B cell (primary cell): ENCODE results near the gene RIBC2. TPM values are rescaled to one million over a fixed set of nuclear protein-coding genes. Genes with fewer than 3 reads are reported as not detected.
"Not testable (repeated sequence)": the region's sequence is repeated elsewhere in the genome, so short reads cannot be mapped to it uniquely, and the experiment has no call there.

ENCODE experiments used
- ATAC-seq: fragments of 200-7000 bp; cut with Tn5 transposase; one replicate; pipeline ENCODE4 v1.10.0; 2021; ENCODE audit warnings: low read depth, mild to moderate bottlenecking, moderate number of reproducible peaks, moderate library complexity
- CTCF ChIA-PET: fragments of 350-600 bp; sonication (Branson Sonifier 250); formaldehyde crosslinking; loops from one replicate; lab custom pipeline; 2021; ENCODE audit warnings: antibody characterized with exemption, inconsistent platforms; lab: Charles Lee
- POLR2A ChIA-PET: fragments of 350-600 bp; sonication (Branson Sonifier 250); formaldehyde crosslinking; loops from one replicate; lab custom pipeline; 2021; ENCODE audit warnings: antibody characterized with exemption; lab: Charles Lee
- DNase-seq: peaks from one replicate; pipeline ENCODE4 v3.0.0; 2013
- H2AFZ ChIP-seq: 2 replicates; pipeline ENCODE4 v1.6.1; 2012; ENCODE audit warnings: mild to moderate bottlenecking, low read depth, low read length; ENCODE audit not compliant: insufficient read depth, poor library complexity, severe bottlenecking
- H3K27ac ChIP-seq, 2 donors: 1 replicate in 1 of 2; 2 replicates in 1 of 2; pipeline ENCODE4 v1.5.1; 2012 to 2013; ENCODE audit warnings: low read length in 2 of 2, mild to moderate bottlenecking in 2 of 2, moderate library complexity in 1 of 2
- H3K27me3 ChIP-seq, 4 experiments: fragments of 200-600 bp in 1 of 4; sonication (generic) in 1 of 4; replicated peaks in 1 of 4; 1 replicate in 2 of 4; 2 replicates in 2 of 4; pipeline versions ENCODE4 v1.6.1 to v1.7.0; 2013 to 2016; ENCODE audit warnings: low read length in 3 of 4, mild to moderate bottlenecking in 2 of 4, mixed read lengths in 1 of 4, moderate library complexity in 1 of 4; ENCODE audit not compliant: insufficient read depth in 4 of 4, control insufficient read depth in 3 of 4; ENCODE audit errors: control extremely low read depth in 1 of 4
- H3K36me3 ChIP-seq, 2 experiments: replicated peaks in 1 of 2; 1 replicate in 1 of 2; 2 replicates in 1 of 2; pipeline versions ENCODE4 v1.6.1 to v1.7.1; 2013; ENCODE audit warnings: low read length in 1 of 2; ENCODE audit not compliant: insufficient read depth in 2 of 2, control insufficient read depth in 1 of 2; ENCODE audit errors: control extremely low read depth in 1 of 2, extremely low read depth in 1 of 2
- H3K4me1 ChIP-seq, 2 donors: fragments of 200-600 bp in 1 of 2; sonication (generic) in 1 of 2; 1 replicate in 1 of 2; 2 replicates in 1 of 2; pipeline versions ENCODE4 v1.5.1 to v1.6.1; 2013 to 2017; ENCODE audit warnings: low read length in 2 of 2; ENCODE audit not compliant: control insufficient read depth in 2 of 2, insufficient read depth in 2 of 2
- H3K4me2 ChIP-seq: replicated peaks from 2 replicates; pipeline ENCODE3; 2012; ENCODE audit warnings: mild to moderate bottlenecking, low read depth, low read length; ENCODE audit not compliant: poor library complexity, severe bottlenecking
- H3K4me3 ChIP-seq, 5 experiments: fragments of 200-600 bp in 1 of 5; sonication (generic) in 1 of 5; 1 replicate in 3 of 5; 2 replicates in 2 of 5; pipeline versions ENCODE4 v1.5.1 to v1.7.0; 2011 to 2016; ENCODE audit warnings: low read length in 4 of 5, mild to moderate bottlenecking in 4 of 5, low read depth in 2 of 5, control low read depth in 1 of 5, moderate library complexity in 1 of 5; ENCODE audit not compliant: insufficient read depth in 1 of 5; ENCODE audit errors: control extremely low read depth in 1 of 5, extremely low read depth in 1 of 5
- H3K79me2 ChIP-seq: fragments of 200-600 bp; sonication (generic); one replicate; pipeline ENCODE4 v1.6.0; 2016; ENCODE audit warnings: low read length; ENCODE audit not compliant: control insufficient read depth, insufficient read depth
- H3K9ac ChIP-seq: fragments of 200-600 bp; sonication (generic); 2 replicates; pipeline ENCODE4 v1.6.1; 2017; ENCODE audit warnings: mild to moderate bottlenecking, low read length, moderate library complexity
- H3K9me3 ChIP-seq, 3 donors: one replicate each; pipeline versions ENCODE4 v1.6.1 to v1.7.1; 2013; ENCODE audit warnings: low read length in 2 of 3; ENCODE audit not compliant: control insufficient read depth in 2 of 3, insufficient read depth in 1 of 3; ENCODE audit errors: control extremely low read depth in 1 of 3
- H4K20me1 ChIP-seq: 2 replicates; pipeline ENCODE4 v1.6.0; 2012; ENCODE audit warnings: mild to moderate bottlenecking, low read length; ENCODE audit not compliant: insufficient read depth, control insufficient read depth, poor library complexity, severe bottlenecking
- H3K27ac Mint-ChIP-seq: one replicate; pipeline ENCODE4 v1.8.0; 2021; ENCODE audit warnings: mixed read lengths
- H3K27me3 Mint-ChIP-seq: one replicate; pipeline ENCODE4 v1.8.0; 2021; ENCODE audit warnings: mixed read lengths
- H3K4me1 Mint-ChIP-seq: one replicate; pipeline ENCODE4 v1.8.0; 2021; ENCODE audit warnings: mixed read lengths
- H3K4me3 Mint-ChIP-seq: one replicate; pipeline ENCODE4 v1.8.0; 2021; ENCODE audit warnings: mixed read lengths
- H3K9me3 Mint-ChIP-seq: one replicate; pipeline ENCODE4 v1.8.0; 2022; ENCODE audit warnings: mixed read lengths; ENCODE audit not compliant: insufficient read depth
- CTCF ChIP-seq: fragments of 200-600 bp; IDR thresholded peaks from one replicate; pipeline ENCODE4 v1.8.0; 2022; ENCODE audit warnings: antibody characterized with exemption, mild to moderate bottlenecking
- EZH2 ChIP-seq: IDR thresholded peaks from 2 replicates; pipeline ENCODE4 v1.6.1; 2012; ENCODE audit warnings: borderline replicate concordance, low read depth, mild to moderate bottlenecking, moderate library complexity, low read length; ENCODE audit not compliant: insufficient read depth, poor library complexity, severe bottlenecking
- WGBS: methylation state at CpG from one replicate; pipeline ENCODE4 v1.1.5; 2013; ENCODE audit warnings: missing lambda C conversion rate; ENCODE audit not compliant: insufficient coverage; 5-methylcytosine and 5-hydroxymethylcytosine counted together
- intact Hi-C: fragments of 100-400 bp; cut with micrococcal nuclease; formaldehyde crosslinking; loops from one replicate; pipeline ENCODE4 v1.10.0; 2022
- polyA plus RNA-seq: library from polyadenylated mRNA; depleted of rRNA; stranded (reverse); fragments of >200 nt; gene quantifications from 2 replicates; pipeline ENCODE4 v1.2.3, GENCODE V29; 2012
- total RNA-seq, 2 donors: library from RNA; stranded (reverse); fragments of 120-200 nt in 1 of 2; gene quantifications; 1 replicate in 1 of 2; 2 replicates in 1 of 2; pipeline versions ENCODE4 v1.2.3 to v1.2.4, GENCODE V29; 2013 to 2022

RIBC2 gene
- total and polyA plus RNA-seq, 2 donors (not counting 1 experiment from before 2014, with no cell fraction given) = not detected

DNA sequence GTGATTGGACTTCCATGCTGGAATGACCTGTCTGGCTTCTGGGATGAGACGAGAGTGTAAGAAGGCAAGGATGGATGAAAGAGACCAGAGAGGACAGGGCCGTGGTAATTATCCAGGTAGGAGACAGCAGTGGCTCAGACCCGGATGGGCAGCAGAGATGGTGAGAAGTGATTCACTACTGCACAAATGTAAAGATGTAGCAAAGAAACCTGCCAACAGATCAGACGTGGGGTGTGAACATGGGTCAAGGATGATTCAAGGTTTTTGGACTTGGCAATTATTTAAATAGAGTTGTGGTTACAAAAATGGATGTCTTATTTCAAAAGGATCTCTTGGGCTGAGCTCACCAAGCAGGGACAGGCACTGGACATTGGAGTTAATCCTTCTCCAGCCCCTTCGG lies 32.7 kb downstream of the RIBC2 start:
- intact Hi-C loops = no loop called here
- CTCF ChIA-PET = no interaction called here
- no peak for TF ChIP-seq EZH2
- no peak for TF ChIP-seq CTCF

DNA sequence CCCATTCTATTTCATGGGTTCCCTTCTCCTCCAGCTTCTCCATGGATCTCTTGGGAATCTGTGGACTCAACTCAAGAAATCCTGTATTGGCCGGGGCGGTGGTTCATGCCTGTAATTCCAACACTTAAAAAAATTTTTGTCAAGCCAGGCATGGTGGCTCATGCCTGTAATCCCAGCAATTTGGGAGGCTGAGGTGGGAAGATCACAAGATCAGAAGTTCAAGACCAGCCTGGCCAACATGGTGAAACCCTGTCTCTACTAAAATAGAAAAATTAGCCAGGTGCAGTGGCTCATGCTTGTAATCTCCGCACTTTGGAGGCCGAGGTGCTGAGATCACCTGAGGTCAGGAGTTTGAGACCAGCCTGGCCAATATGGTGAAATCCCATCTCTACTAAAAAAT lies 34.1 kb downstream of the RIBC2 start:
- H3K9me3 ChIP-seq, H3K9me3 Mint-ChIP-seq, H3K36me3 ChIP-seq, H3K4me1 ChIP-seq, H3K4me2 ChIP-seq, H3K4me3 Mint-ChIP-seq, H3K27ac Mint-ChIP-seq, H3K4me3 ChIP-seq, H3K27me3 ChIP-seq, H3K9ac ChIP-seq, H2AFZ ChIP-seq, H4K20me1 ChIP-seq, H3K27ac ChIP-seq, DNase-seq, H3K4me1 Mint-ChIP-seq, POLR2A ChIA-PET, H3K79me2 ChIP-seq, CTCF ChIA-PET, ATAC-seq, intact Hi-C loops: not testable (repeated sequence)
- H3K27me3 Mint-ChIP-seq = peaks cover 10% of the 10 kb centered on the region
- WGBS = no CpG with 5 or more reads among the region's 4 CpGs

More for the DNA sequence above, 32.7 kb downstream of the RIBC2 start:
- peaks cover 3% of the 10 kb centered on the region for H3K27me3 Mint-ChIP-seq
- H3K9me3 ChIP-seq = no peaks in the 10 kb centered on the region
- H3K27ac Mint-ChIP-seq = no peak overlapping the region
- no peak overlapping the region for H2AFZ ChIP-seq
- no peak overlapping the region for H3K4me3 ChIP-seq
- H3K4me1 Mint-ChIP-seq = peaks cover 1% of the 10 kb centered on the region
- 87% methylated on average over 5 of the region's 5 CpGs for WGBS
- no peaks in the 10 kb centered on the region for H4K20me1 ChIP-seq
- no peak overlapping the region for H3K27ac ChIP-seq
- H3K9ac ChIP-seq = no peak overlapping the region
- POLR2A ChIA-PET = no interaction called here
- no peaks in the 10 kb centered on the region for H3K79me2 ChIP-seq
- H3K27me3 ChIP-seq = peaks cover 0 to 5% (median 1%) of the 10 kb centered on the region in 4 experiments
- H3K4me1 ChIP-seq = peaks cover 0 to under 1% of the 10 kb centered on the region in 2 donors
- H3K36me3 ChIP-seq = no peaks in the 10 kb centered on the region
- H3K9me3 Mint-ChIP-seq = no peaks in the 10 kb centered on the region
- DNase-seq (no peak), ATAC-seq (no peak)
- H3K4me2 ChIP-seq = no peak overlapping the region
- no peak overlapping the region for H3K4me3 Mint-ChIP-seq
